Prostate gland (tissue), 2 donors: Measurements from ENCODE around the gene E2F6. TPM values are rescaled to one million over a fixed set of nuclear protein-coding genes. Genes with fewer than 3 reads are reported as not detected.
A peak's percentile ranks its signal among the peaks of the same experiment; 100 is the strongest.

Source experiments
- DNase-seq: peaks from one replicate; pipeline ENCODE4 v3.0.0-alpha.2; 2019; ENCODE audit warnings: low spot score
- H3K27ac ChIP-seq, 2 donors: fragments of 200-600 bp; sonication (generic); 2 replicates each; pipeline ENCODE4 v1.5.1; 2017 to 2019
- H3K27me3 ChIP-seq: fragments of 200-600 bp; sonication (generic); replicated peaks from 2 replicates; pipeline ENCODE4 v1.5.1; 2019; ENCODE audit not compliant: insufficient read depth
- H3K36me3 ChIP-seq, 2 donors: fragments of 200-600 bp; sonication (generic); 1 replicate in 1 of 2; 2 replicates in 1 of 2; pipeline versions ENCODE4 v1.5.1 to v1.8.1; 2017 to 2019
- H3K4me1 ChIP-seq: fragments of 200-600 bp; sonication (generic); replicated peaks from 2 replicates; pipeline ENCODE4 v1.5.1; 2019
- H3K4me3 ChIP-seq, 2 donors: fragments of 200-600 bp; sonication (generic); 2 replicates each; pipeline ENCODE4 v1.5.1; 2017 to 2019
- H3K9me3 ChIP-seq: fragments of 200-600 bp; sonication (generic); 2 replicates; pipeline ENCODE4 v1.5.1; 2017
- POLR2A ChIP-seq: fragments of 450-650 bp; IDR thresholded peaks from one replicate; pipeline ENCODE4 v1.6.1; 2016; ENCODE audit warnings: antibody characterized with exemption, mild to moderate bottlenecking
- POLR2AphosphoS5 ChIP-seq: sonication (generic); formaldehyde crosslinking; IDR thresholded peaks from one replicate; pipeline ENCODE4 v1.6.1; 2017; ENCODE audit warnings: antibody characterized with exemption
- WGBS: methylation state at CpG from one replicate; pipeline ENCODE4 v1.1.5; 2018; 5-methylcytosine and 5-hydroxymethylcytosine counted together
- intact Hi-C: fragments of 100-400 bp; cut with DNase I; formaldehyde crosslinking; loops from one replicate; pipeline ENCODE4 v1.14.2; 2022
- total RNA-seq, 2 donors: library from RNA; depleted of rRNA; stranded (reverse); fragments of >200 nt; gene quantifications; one replicate each; pipeline ENCODE4 v1.1.0, GENCODE V29; 2016
- TF ChIP-seq, protein P1 (sequence below), 4 experiments: fragments of 200-600 bp in 2 of 4; fragments of 450-650 bp in 2 of 4; sonication (generic) in 2 of 4; IDR thresholded peaks; 1 replicate in 3 of 4; 2 replicates in 1 of 4; pipeline ENCODE4 v1.5.1; 2016 to 2019; ENCODE audit warnings: antibody characterized with exemption in 4 of 4, mild to moderate bottlenecking in 2 of 4, moderate library complexity in 2 of 4

E2F6 gene
- total RNA-seq, 2 donors from 2014 or later: 14.2 to 25.2 TPM

- Histone ChIP-seq H3K4me3 (no peak overlapping the region), H3K4me1 (no peaks in the 10 kb centered on the region), H3K27me3 (no peaks in the 10 kb centered on the region), H3K36me3 (no peaks in the 10 kb centered on the region), H3K27ac (no peak overlapping the region), H3K9me3 (no peaks in the 10 kb centered on the region)
- WGBS: 87% methylated on average over 6 of the region's 6 CpGs
- DNase-seq: no peak
- intact Hi-C loops: no loop called here
- TF ChIP-seq POLR2AphosphoS5: no peak
- TF ChIP-seq, protein P1, sequence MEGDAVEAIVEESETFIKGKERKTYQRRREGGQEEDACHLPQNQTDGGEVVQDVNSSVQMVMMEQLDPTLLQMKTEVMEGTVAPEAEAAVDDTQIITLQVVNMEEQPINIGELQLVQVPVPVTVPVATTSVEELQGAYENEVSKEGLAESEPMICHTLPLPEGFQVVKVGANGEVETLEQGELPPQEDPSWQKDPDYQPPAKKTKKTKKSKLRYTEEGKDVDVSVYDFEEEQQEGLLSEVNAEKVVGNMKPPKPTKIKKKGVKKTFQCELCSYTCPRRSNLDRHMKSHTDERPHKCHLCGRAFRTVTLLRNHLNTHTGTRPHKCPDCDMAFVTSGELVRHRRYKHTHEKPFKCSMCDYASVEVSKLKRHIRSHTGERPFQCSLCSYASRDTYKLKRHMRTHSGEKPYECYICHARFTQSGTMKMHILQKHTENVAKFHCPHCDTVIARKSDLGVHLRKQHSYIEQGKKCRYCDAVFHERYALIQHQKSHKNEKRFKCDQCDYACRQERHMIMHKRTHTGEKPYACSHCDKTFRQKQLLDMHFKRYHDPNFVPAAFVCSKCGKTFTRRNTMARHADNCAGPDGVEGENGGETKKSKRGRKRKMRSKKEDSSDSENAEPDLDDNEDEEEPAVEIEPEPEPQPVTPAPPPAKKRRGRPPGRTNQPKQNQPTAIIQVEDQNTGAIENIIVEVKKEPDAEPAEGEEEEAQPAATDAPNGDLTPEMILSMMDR (IDR thresholded peaks at IDR 0.05): no peak
- no peak for TF ChIP-seq POLR2A
These were observed 11.1 kb downstream of the E2F6 start for GRCh38 chr2:11454824-11455223.

DNA sequence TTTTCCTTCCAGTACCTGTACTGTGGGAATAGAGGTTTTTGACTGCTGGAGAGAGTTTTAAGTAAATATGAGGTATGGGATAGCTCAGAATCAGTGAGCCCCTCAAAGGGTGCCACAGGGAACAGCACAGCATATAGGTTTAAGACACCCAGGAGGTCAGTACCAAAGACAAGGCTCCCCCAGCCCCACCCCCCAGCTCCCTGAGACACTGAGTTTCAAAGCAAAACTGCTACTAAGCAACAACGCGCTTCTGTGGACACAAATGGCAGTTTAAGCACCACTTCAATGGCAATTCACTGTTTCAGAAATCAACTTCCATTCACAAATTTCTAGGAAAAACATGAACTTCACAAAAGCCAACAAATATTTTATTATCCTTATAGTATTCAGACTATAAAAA, 15.2 kb downstream of the E2F6 start:
- Histone ChIP-seq H3K9me3 (no peaks in the 10 kb centered on the region), H3K4me3 (no peak overlapping the region), H3K27ac (no peak overlapping the region), H3K27me3 (no peaks in the 10 kb centered on the region), H3K36me3 (no peaks in the 10 kb centered on the region), H3K4me1 (no peaks in the 10 kb centered on the region)
- no peak for TF ChIP-seq POLR2A
- TF ChIP-seq, protein P1 (IDR thresholded peaks at IDR 0.05): no peak
- no peak for TF ChIP-seq POLR2AphosphoS5
- intact Hi-C loops: no loop called here
- 98% methylated on average over 2 of the region's 2 CpGs for WGBS
- DNase-seq: no peak

DNA sequence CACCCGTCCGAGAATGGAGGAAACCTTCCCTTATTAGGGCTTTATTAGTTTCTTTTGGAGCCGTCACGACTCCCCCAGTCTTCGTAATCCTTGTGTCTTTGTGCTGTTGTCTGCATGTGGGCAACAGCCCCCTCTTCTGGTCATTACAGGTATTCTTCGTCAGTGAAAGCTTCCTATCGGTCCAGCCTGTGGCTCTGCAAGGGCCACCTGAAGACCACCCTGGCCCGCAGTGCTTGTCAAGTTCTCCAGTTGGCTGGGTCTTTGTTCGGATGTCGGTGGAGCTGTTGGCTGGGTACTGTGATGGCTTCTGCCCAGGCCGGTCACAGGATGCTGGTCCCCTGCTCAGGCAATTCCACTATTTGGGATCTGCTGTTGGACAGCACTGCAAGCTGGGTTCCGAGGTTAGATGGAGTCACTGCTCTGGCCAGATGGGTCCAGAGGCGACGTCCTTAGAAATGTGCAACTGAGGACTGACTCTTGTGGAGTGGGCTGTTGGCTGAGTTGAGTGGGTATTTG, 19.2 kb downstream of the E2F6 start:
- no peak overlapping the region for H3K27ac ChIP-seq
- peaks cover 0 to 3% of the 10 kb centered on the region in 2 donors for H3K36me3 ChIP-seq

DNA sequence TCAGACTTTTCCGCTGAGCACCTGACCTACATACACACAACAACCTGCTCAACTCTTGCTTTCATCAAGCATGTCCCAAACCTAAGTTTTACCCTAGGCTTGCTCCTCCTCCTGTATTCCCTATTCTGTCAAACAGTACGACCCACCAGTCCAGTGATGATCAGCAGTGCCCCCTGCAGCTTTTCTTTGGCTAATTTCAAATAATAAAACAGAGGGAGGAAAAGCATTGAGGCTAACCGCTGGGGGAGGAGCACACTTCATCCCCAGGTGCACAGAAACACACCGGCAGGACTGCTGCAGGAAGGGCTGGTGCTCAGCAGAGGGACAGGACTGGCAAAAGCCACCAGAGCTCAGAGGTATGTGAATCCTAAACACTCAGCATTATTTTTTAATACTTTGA, 21.2 kb downstream of the E2F6 start:
- intact Hi-C loops: loop anchor here (10.0 kb wide), 2 partner anchors 210 to 610 kb away; no protein-coding TSS in a partner anchor
- Histone ChIP-seq H3K4me1 (no peaks in the 10 kb centered on the region), H3K27ac (no peak overlapping the region), H3K9me3 (no peaks in the 10 kb centered on the region), H3K4me3 (no peak overlapping the region), H3K36me3 (peaks cover 0 to 3% of the 10 kb centered on the region in 2 donors), H3K27me3 (no peaks in the 10 kb centered on the region)
- TF ChIP-seq POLR2A (no peak), POLR2AphosphoS5 (no peak)
- TF ChIP-seq, protein P1 (IDR thresholded peaks at IDR 0.05): no peak
- DNase-seq: no peak
- 66% methylated on average over 4 of the region's 4 CpGs for WGBS

More for the DNA sequence above, 19.2 kb downstream of the E2F6 start:
- no peaks in the 10 kb centered on the region for H3K27me3 ChIP-seq
- TF ChIP-seq POLR2AphosphoS5 (peak; percentile 17), POLR2A (no peak)
- TF ChIP-seq, protein P1 (IDR thresholded peaks at IDR 0.05): peak; percentile 65 to 78 (median 77)
- no peaks in the 10 kb centered on the region for H3K4me1 ChIP-seq
- intact Hi-C loops: loop anchor here (2.0 to 10.0 kb wide), 3 partner anchors 212 to 612 kb away; a partner anchor contains a TSS
- no peak overlapping the region for H3K4me3 ChIP-seq
- peak; percentile 53 for DNase-seq
- WGBS: 40% methylated on average over 13 of the region's 14 CpGs
- no peaks in the 10 kb centered on the region for H3K9me3 ChIP-seq

DNA sequence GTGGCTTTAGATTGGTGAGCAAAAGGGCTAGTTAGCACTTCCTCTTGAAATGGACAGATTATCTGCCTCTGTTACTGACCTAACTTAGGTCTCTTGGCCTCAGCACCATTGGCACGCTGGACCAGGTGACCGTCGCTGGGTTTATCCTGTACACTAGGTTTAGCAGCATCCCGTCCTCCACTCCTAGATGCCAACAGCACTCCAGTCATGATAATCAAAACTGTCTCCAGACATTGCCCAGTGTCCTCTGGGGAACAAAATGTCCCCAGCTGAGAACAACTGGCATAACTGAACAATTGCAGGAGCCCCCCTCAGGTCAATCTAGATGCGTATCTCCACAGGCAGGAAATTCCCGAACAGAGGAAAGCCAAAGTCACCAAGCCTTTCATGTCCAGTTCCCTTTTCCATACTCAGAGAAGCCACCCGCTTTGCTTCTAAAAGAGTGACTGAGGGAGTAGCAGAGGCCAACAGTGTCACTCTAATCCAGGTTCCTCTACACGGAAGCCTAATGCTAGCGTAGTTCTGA, 27.3 kb downstream of the E2F6 start:
- H3K27me3 ChIP-seq: no peaks in the 10 kb centered on the region
- no peaks in the 10 kb centered on the region for H3K9me3 ChIP-seq
- H3K27ac ChIP-seq: no peak overlapping the region
- 98% methylated on average over 9 of the region's 9 CpGs for WGBS
- no peak overlapping the region for H3K4me3 ChIP-seq
- intact Hi-C loops: no loop called here
- no peak for TF ChIP-seq POLR2A
- H3K4me1 ChIP-seq: no peaks in the 10 kb centered on the region
- peaks cover 0 to under 1% of the 10 kb centered on the region in 2 donors for H3K36me3 ChIP-seq
- no peak for DNase-seq
